ENCODE results near the gene ACRBP.

Gene ACRBP

DNA sequence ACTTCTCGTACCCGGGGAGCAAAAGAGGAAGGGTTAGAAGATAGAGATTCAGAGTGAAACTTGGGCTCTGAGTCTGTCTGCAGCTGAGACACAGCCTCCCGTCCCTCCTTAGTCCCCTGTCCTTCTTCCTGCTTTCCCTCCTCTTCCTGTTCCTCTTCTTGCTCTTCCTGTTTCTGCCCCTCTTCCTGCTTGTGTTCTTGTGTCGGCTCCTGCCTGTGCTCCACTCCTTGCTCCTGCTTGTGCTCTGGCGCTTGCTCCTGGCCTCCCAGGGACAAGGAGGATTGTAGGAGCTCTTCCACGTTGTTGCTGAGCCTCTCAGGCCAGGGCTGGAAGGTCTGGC is 3.0 kb downstream of the ACRBP start:
- Histone ChIP-seq H3K79me2 (ENCODE audit: control insufficient read depth, low read length) (peaks cover 12% of the 10 kb centered on the region), H3K4me3 (ENCODE audit: low read length) (peak overlapping the region; percentile 77), H3K27ac (ENCODE audit: low read depth, low read length) (peak overlapping the region; percentile 97), H3K4me1 (ENCODE audit: control insufficient read depth, low read length) (peaks cover 59% of the 10 kb centered on the region), H3K27me3 (ENCODE audit: control insufficient read depth, low read length) (no peaks in the 10 kb centered on the region), H4K20me1 (ENCODE audit: control insufficient read depth, insufficient read depth, low read depth, low read length) (no peaks in the 10 kb centered on the region), H3K9me3 (ENCODE audit: control insufficient read depth, insufficient read depth, low read length) (no peaks in the 10 kb centered on the region), H3K9me2 (replicated peaks; ENCODE audit: control insufficient read depth, low read length) (no peaks in the 10 kb centered on the region), H3F3A (ENCODE audit: control insufficient read depth, insufficient read depth) (peaks cover 21% of the 10 kb centered on the region), H3K36me3 (ENCODE audit: control insufficient read depth, low read length) (peaks cover 25% of the 10 kb centered on the region), H3K4me2 (ENCODE audit: low read length) (peak overlapping the region; percentile 94)
- TF ChIP-seq CTCF (IDR thresholded peaks at IDR 0.05; ENCODE audit: low read depth, low read length, poor library complexity, severe bottlenecking) = no peak
- no peak for TF ChIP-seq EZH2phosphoT487 (IDR thresholded peaks at IDR 0.05; ENCODE audit: borderline replicate concordance, low read length)

DNA sequence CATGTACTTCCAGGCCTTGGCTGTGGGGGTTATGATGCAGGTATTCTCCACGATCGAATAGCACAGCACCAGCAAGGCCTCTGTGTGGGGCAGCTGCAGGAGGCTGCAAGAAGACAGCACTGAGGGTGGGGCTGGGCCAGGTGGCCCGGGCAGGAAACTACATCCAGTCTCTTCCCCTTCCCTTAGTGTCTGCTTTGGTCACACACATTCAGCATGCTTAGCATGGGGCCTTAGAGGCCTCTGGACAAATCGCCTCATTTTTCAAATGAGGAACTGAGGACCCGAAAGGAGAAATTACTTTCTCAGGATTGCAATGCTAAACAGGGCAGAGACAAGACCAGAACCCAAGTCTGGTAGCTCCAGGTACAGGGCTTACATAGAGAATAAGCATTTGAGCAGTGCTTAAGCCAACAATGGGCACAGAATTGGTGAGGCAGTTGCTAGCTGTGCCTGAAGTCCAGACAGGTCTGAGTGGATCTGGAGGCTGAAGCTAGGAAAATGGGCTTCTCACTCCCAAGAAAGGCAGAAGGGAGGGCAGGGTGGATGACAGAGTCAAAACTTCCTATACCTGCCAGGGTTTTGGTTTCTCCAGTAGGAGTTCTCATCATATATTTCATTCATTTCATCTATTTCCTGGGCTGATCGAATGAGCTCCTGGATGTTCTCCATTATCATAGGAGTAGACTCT is 3.5 kb downstream of the ACRBP start:
- Histone ChIP-seq H3K79me2 (ENCODE audit: control insufficient read depth, low read length) (peaks cover 12% of the 10 kb centered on the region), H4K20me1 (ENCODE audit: control insufficient read depth, insufficient read depth, low read depth, low read length) (no peaks in the 10 kb centered on the region), H3K4me3 (ENCODE audit: low read length) (peak overlapping the region; percentile 77), H3F3A (ENCODE audit: control insufficient read depth, insufficient read depth) (peaks cover 21% of the 10 kb centered on the region), H3K9me2 (replicated peaks; ENCODE audit: control insufficient read depth, low read length) (no peaks in the 10 kb centered on the region), H3K9me3 (ENCODE audit: control insufficient read depth, insufficient read depth, low read length) (no peaks in the 10 kb centered on the region), H3K27me3 (ENCODE audit: control insufficient read depth, low read length) (no peaks in the 10 kb centered on the region), H3K4me2 (ENCODE audit: low read length) (peak overlapping the region; percentile 94), H3K27ac (ENCODE audit: low read depth, low read length) (peak overlapping the region; percentile 97), H3K36me3 (ENCODE audit: control insufficient read depth, low read length) (peaks cover 25% of the 10 kb centered on the region), H3K4me1 (ENCODE audit: control insufficient read depth, low read length) (peaks cover 65% of the 10 kb centered on the region)
- TF ChIP-seq CTCF (IDR thresholded peaks at IDR 0.05; ENCODE audit: low read depth, low read length, poor library complexity, severe bottlenecking) = no peak
- TF ChIP-seq EZH2phosphoT487 (IDR thresholded peaks at IDR 0.05; ENCODE audit: borderline replicate concordance, low read length) = no peak

DNA sequence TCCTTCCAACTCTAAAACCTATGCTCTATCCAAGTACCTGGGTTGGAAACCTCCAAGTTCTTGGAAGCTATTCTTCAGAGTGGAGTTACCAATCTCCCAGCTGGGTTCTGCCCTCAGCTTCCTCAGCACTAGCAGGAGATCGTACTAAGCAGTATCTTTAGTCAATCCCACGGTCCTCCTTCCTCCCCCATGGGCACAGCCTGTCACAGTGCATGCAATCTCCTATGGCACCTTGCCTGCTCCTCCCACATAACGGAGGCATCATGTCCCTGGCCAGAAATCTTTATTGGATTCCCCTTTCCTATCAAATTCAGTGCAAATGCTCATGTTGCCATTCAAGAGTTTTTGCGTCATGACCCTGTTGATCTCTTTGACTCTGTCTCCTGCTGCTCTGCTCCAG is 6.1 kb downstream of the ACRBP start:
- H3K79me2 ChIP-seq (ENCODE audit: control insufficient read depth, low read length) = peaks cover 3% of the 10 kb centered on the region
- no peak overlapping the region for H3K4me2 ChIP-seq (ENCODE audit: low read length)
- H3K27ac ChIP-seq (ENCODE audit: low read depth, low read length) = no peak overlapping the region
- H3K9me3 ChIP-seq (ENCODE audit: control insufficient read depth, insufficient read depth, low read length) = no peaks in the 10 kb centered on the region
- no peaks in the 10 kb centered on the region for H4K20me1 ChIP-seq (ENCODE audit: control insufficient read depth, insufficient read depth, low read depth, low read length)
- TF ChIP-seq CTCF (IDR thresholded peaks at IDR 0.05; ENCODE audit: low read depth, low read length, poor library complexity, severe bottlenecking) (no peak), EZH2phosphoT487 (IDR thresholded peaks at IDR 0.05; ENCODE audit: borderline replicate concordance, low read length) (no peak)
- no peak overlapping the region for H3K4me3 ChIP-seq (ENCODE audit: low read length)
- H3K36me3 ChIP-seq (ENCODE audit: control insufficient read depth, low read length) = peaks cover 7% of the 10 kb centered on the region
- H3K9me2 ChIP-seq (replicated peaks; ENCODE audit: control insufficient read depth, low read length) = no peaks in the 10 kb centered on the region
- no peaks in the 10 kb centered on the region for H3K27me3 ChIP-seq (ENCODE audit: control insufficient read depth, low read length)
- H3K4me1 ChIP-seq (ENCODE audit: control insufficient read depth, low read length) = peaks cover 76% of the 10 kb centered on the region
- peaks cover 24% of the 10 kb centered on the region for H3F3A ChIP-seq (ENCODE audit: control insufficient read depth, insufficient read depth)

Data from DOHH2 (cell line).